Activated CD4-positive, alpha-beta T cell treated with anti-CD3 and anti-CD28 coated beads, Interleukin-10, Interleukin-2, amounts not matched to agents 100 ng/mL and 50 ng/mL, durations not matched to agents 16 hours and 8 hours (primary cell): ENCODE results near the gene EVL.

Experiments
- DNase-seq: peaks from one replicate; pipeline ENCODE4 v3.0.0-alpha.2; 2020

Gene EVL

DNA sequence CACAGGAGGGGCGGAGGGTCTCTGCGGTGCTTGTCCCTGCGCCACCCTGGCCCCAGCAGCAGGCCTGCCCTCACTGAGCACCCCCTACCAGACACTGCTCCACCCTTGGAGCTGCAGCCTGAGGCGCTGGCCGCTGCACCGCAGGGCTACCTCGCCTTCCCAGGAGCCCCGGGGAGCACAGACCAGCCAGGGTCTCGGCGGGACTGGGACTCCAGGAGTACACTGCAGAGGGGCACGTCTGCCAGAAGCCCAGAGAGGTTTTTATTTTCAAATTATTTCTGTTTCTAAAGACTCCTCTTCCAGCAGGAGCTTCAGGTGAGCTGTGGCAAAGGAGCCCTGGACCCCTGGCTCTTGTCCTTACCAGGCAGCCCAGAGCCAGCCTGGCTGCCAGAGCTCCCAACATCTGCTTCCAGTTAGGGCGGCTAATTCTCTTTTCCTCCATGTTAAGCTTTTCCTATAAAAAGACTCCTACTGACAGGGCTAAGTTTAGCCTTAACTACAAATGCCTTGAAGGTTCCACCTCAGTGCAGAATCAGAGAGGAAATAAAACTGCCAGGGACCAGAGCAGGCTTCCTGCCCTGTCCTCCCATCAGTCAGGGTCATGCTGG is 67.8 kb downstream of the EVL start:
- no peak for DNase-seq

- DNase-seq = no peak
Observed at GRCh38 chr14:100134586-100134985, 69.4 kb downstream of the EVL start.

DNA sequence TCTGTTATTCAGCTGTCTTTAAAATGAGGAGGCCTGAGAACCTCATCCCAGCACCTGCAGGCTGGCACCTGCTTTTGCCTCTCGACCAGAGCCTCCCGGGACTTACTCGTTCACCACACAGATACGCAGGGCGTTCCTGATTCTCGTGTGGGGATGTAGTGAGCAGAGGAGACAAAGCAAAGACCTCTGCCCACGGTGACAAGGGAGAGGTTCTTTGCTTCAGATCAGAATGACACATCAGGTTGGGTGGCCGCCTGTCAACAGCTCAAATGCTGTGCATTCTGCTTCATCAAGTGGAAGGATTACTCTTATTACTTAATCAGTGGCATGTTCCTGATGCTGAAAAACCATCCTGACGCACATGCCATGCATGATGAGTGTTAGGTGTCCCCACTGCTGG is 69.9 kb downstream of the EVL start:
- DNase-seq = no peak

DNA sequence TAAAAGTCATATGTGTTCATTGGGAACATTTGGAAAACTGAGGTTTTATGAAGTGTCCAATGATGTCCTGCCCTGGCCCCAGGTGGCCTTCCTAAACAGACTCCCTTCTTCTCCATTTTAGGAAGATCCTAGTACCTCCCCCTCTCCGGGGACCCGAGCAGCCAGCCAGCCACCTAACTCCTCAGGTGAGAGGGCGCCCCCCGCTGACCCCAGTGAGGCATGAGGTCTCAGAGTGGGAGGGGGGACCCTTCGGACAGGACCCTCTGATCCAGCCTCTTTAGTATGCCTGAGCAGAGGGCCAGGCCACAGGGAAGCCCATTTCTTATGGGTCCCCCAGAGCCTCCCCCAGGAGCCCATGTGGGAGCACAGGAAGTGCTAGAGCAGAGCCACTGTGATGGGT is 70.6 kb downstream of the EVL start:
- no peak for DNase-seq

- DNase-seq = no peak
Observed at GRCh38 chr14:100137173-100137572, 72.0 kb downstream of the EVL start.

DNA sequence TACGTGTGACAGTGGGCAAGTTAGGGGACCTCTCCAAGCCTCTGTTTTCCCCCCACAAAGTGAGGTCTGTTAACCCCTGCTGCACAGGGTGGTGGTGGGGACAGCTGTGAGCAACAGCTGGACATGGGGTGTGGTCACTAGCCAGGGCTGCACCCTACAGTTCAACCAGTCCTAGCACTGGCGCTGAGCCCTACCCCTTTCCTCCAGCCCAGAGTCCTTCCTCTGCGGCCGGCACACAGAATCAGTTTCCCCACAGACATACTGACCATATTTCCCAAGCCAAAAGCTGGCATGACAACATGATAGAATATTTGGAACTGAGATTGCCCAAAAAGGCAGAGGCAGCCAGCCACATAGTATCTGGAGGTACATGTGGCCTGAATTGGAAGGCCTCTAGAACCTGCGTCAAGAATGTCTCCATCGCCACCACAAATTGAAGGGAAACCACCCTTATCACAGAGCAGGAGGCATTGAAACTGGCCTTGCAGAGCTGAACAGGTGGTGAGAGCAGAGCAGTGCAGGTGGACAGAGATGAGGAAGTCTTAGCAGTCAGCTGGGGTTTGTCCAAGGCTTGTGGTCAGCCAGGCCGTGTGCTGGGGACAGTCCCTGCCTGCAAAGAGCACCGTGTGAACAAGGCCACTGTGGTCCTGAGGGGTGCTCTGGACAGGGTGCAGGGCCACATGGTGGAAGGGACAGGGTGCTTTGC is 73.0 kb downstream of the EVL start:
- DNase-seq = no peak

DNA sequence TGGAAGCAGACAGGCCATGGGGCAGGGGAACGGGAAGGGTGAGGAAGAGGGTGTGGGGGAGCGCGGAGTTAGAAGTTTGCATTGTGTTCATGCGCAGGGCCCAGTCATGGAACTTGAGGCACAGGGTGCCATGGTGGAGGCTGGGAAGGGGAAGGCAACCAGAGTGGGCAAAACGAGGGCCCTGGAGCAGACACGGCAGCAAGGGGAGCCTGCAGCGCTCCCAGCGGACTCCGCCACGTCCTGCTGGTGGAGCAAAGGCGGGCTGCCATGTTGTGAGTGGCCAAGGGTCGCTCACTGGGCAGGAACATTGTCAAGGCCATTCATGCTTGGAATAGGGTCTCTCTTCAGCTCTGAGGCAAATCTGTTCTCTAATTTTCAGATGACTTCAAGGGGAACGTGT is 73.7 kb downstream of the EVL start:
- no peak for DNase-seq

DNA sequence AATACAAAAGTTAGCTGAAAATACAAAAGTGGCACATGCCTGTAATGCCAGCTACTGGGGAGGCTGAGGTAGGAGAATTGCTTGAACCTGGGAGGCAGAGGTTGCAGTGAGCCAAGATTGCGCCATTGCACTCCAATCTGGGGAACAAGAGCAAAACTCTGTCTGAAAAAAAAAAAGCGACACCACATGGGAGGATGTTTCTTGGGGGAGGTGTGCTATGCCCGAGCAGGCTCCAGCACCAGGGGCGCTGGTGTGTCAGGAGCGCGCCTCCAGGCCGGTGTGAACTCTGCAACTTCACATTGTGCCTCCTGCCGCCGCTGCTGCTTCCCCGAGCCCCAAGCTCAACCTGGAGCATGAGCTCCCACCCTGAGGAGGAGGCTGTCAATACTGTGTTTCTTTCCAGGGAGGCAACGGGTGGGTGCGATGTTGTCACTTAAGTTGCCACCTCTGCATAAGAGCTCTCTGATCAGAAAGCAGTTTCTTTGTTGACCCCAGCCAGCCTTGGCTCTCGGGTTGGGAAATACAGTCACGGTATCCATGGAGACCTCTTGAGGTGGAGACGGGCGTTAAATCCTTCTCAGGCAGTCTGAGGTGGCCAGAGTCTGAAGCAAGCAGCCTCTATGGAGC is 75.3 kb downstream of the EVL start:
- no peak for DNase-seq

DNA sequence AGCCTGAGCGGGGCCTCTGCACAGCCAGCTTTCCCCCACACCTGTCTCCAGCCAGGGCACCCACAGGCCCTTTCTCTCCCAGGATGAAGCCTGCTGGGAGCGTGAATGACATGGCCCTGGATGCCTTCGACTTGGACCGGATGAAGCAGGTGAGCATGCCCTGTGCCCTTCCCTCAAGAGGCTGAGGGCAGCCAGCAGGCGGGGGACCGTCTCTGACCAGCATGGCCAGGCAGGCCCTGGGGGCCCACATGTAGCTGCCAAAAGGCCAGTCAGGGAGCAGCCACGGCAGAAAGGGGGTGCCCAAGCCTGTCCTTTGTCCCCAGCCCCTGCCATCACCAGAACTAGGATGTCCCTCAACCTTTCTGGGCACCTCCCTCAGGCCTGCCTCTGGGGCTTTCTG is 75.9 kb downstream of the EVL start:
- DNase-seq = no peak

DNA sequence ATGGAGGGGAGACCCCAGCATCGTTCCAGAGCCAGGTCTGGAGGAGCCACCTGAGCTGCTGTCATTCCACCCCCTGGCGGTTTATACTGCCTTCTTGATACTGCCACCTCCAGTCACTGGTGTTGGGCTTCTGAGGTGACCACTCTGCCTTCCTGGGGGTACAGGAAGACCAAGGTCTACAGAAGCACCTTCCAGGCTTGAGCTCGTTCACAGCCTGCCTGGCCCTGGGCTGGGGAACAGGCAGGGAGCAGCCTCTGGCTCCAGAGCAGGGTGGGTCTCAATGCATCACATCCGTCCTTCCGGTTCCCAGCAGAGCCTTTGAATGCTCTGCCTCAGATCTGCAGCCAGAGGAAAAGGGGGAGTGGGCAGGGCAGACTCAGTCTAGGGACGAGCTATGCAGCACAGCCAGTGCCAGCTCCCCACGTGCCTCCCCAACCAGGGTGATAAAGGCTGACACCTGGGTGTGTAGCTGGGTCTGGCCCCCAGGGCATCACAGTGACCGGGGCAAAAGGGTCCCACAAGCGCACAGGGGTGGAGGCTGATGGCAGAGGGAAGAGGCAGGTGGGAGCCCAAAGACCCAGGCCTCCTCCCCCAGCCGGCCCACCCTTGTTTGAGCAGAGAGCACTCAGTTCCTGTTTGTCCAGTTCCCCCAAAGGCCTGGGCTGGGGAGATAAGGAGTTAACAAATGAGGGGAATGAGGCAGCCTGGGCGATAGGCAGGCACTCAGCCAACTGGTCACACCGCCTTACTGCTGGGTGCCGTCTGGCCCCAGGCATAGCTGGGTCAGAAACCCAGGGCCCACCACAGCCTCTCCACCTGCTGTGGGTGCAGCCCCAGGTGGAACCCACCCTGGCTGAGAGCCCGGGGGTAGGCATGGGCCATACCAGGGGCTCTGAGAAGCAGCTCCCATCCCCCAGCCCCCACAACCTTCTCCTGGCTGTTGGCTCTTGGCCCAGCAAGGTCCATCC is 77.1 kb downstream of the EVL start:
- no peak for DNase-seq

DNA sequence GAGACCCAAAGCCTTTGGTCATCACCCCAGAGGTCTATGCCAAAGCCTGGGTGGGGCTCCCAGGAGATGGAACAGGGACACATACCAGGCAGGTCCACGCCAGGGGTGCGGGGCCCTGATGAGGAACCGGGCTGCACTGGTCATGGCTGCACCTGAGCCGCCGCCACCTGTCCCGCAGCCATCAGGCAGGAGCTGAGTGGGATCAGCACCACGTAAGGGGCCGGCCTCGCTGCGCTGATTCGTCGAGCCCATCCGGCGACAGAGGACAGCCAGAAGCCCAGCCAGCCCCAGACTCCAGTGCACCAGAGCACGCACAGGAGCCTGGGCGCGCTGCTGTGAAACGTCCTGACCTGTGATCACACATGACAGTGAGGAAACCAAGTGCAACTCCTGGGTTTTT is 78.3 kb downstream of the EVL start:
- no peak for DNase-seq

DNA sequence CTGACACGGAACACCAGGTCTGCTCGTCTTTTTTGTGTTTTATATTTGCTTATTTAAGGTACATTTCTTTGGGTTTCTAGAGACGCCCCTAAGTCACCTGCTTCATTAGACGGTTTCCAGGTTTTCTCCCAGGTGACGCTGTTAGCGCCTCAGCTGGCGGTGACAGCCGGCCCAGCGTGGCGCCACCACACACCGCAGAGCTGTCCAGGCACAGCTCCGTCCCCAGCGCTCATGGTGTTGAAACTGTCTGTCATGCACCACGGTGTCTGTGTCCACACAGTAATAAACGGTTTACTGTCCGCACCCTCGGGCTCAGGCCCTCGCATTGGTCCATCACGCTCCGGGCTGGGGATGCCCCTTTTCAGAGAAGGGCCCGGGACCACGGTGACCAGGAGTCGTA is 78.7 kb downstream of the EVL start:
- DNase-seq = no peak

DNA sequence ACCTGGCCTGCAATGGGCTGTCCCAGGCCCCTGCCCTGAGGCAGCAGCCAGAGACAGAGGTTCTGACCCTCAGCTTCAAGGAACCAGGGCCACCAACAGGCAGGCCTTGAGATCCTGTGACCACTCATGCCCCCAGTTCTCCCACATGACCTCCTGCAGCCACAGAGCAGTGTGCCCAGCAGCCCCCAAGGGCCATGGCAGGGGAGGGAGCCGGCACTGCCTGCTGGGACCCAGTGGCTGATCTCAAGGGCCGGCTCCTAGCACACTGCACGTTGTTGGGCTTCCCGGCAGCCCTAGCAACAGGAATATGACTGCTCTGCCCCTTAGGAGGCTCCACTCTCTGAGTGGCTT is 79.4 kb downstream of the EVL start:
- no peak for DNase-seq

GRCh38 chr14:100144996-100145646 is 79.9 kb downstream of the EVL start:
- DNase-seq = no peak

DNA sequence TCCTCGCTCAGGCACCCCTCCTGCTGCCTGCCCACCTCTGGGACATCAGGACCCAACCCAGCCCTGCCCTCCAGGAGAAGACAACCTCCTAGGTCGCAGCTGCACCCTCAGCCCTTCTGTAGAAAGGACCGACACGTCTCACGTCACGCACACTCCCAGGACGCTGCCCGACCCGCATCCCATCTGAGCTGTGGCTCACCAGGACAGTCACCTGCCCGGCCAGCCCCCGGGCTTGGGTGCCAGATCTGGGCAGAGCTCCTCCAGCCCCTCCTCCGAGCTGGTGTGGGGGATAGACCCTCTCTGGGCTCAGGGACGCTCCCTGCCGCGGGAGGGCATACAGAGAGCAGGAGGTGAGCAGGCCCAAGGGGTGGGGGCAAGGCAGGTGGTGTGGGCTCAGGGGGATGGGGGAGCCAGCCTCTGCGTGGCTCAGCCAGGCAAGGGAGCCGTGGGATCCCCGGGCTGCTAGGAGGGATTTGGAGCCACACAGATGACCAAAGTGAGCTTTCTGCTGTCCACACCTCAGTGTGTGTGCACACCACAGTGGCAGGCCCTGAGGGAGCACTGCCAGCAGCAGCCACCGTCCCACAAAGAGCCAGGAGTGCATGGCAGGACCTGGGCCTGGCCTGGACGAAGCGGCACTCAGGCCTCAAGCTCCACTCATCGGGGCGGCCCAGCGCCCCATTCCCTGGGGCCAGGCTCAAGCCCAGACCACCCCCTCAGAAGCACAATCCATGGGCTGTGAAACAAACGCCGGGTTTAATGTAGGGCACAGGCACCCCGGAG is 80.7 kb downstream of the EVL start:
- no peak for DNase-seq

DNA sequence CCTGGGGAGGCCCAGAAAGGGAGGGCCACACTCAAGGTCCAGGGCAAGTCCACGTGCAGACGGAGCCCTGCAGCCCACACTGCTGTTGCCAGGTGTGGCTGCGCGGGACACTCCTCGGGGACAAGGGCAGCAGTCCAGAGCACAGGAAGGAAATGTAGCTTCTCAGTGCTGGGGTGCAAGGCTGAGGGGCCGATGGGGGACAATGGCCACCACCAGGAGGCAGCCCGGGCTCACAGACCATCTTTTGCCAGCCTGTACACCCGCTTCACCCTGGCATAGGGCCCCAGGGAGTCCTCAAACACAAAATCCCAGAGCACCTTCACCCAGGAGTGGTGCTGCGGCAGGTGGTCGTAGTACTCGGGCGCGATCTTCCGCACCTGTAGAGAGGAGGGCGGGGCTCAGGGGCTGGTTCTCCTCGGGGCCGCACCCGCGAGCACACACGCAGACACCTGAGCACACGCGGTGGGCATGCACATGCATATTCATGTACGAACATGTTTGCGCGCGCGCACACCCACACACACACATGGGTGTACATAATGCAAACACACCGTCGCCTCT is 81.4 kb downstream of the EVL start:
- DNase-seq = no peak

DNA sequence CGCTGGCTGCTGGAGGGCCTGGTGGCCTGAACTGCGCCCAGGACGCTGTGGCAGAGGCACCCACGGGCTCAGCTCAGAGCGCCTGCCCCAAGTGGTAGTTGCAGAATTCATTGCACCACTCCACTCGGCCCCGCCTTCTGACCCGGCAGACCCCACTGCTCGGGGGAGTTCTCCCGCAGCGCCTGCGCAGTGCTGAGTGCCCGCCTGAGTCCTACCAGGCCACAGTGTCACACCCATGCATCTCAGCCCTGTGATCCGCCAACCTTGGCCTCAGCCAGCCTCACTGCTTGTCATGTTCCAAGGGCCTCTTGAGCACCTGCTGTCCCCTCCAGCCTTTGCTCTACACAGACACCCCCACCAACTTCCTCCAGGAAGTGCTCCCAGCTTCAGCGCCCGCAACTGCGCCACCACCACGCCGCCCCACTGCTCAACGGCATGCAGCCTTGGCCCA is 82.0 kb downstream of the EVL start:
- peak; percentile 53 for DNase-seq

- DNase-seq = no peak
Observed at GRCh38 chr14:100147691-100148464, 82.7 kb downstream of the EVL start.

DNA sequence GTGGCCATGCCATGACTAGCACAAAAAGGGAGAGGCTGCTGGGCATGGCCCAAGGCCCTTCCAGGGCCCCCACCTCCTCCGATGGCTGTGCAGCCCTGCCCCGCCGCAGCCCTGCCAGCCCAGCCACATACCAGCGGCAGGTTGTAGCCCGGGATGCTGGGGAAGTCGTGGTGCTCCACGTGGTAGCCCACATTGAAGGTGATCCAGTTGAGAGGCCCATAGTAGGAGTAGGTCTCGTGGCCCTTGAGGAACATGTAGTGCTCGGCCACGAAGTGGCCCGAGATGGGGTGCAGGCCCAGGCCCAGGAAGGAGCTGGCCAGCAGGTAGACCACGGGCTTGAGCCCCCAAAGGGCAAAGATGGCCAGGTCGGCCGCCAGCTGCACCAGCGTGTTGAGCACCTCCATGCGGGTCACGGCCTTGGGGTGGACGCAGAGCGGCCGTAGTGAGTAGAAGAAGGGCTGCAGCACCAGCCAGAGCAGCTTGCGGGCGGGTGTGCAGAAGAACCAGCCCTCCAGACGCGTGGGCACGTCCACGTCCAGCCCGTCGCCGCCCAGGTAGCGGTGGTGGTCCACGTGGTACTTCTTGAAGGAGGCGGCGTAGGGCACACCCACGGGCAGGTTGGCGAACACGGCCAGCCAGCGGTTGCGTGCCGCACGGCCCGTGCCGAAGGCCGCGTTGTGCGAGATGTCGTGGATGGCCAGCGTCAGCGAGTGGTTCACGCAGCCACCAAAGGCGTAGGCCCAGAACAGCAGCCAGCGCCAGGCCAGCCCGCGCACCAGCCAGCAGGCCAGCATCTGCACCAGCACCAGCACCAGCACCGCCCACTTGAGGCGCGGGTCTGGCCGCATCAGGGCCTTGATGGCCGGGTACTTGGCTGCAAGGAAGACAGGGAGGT is 83.9 kb downstream of the EVL start:
- DNase-seq = no peak
